HG02610 (cell line): ENCODE results near the gene LILRB2.
"Not testable (repeated sequence)": the region's sequence is repeated elsewhere in the genome, so short reads cannot be mapped to it uniquely, and the experiment has no call there.

Source experiments
- ATAC-seq: cut with Tn5 transposase; IDR thresholded peaks from one replicate; pipeline ENCODE4 v1.9.1; 2021; ENCODE audit warnings: mild to moderate bottlenecking, moderate library complexity; ENCODE audit not compliant: unreplicated experiment

LILRB2 gene

DNA sequence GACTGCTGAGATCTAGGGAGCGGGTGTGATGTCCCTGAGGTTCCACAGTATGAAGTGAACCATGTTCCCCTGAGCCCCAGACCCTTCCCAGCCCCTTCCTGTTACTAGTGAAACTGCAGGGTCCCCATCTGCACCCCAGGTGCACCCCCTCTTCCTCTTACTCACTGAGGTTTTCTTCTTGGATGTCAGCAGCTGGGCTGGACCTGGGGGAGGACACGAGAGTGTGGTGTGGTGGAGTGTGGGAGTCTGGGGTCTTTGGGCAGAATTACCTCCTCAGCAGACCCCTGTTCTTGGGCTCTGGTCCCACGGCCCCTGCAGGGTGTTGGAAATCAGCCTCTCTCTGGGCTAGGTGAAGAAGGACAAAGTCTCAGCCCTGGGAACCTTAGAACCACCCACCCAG lies 35.0 kb downstream of the LILRB2 start:
- no peak for ATAC-seq

DNA sequence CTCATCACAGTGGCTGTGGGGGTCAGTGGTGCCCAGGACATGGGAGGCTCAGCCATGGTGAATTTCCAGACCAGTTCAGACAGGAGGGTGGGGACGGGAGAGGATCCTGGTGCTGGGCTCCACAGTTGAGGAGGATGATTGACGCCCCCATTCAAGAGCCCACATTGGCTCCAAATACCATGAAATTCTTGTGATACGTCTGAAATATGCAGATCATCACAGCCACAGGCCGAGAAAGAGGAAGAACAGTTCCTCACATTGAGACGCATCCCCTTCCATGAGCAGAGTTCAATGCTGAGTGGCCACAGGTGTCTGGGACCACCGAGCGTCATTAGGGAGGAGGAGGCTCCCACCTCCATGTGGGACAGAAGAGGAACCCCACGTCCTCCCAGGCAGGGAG lies 37.1 kb downstream of the LILRB2 start:
- not testable (repeated sequence) for ATAC-seq

DNA sequence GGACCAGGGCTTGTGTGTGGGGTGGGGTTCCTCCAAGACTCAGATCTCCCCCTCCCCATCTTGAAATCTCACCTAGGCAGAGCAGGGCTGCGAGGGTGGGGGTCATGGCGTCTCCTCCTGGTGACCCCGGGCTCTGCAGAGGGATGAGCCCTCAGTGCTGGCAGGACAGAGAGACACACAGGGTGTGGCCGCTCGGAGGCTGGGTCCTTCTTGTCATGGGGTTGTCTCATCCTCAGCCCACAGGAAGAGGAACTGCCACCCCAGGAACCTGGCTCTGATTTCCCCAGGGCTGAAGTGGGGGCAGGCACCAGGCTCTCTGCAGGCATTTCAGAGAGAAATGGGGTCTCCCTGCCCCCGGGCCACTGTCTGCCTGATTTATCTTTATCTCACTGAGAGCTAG lies 38.3 kb downstream of the LILRB2 start, which contains the start of gene LILRA6:
Gene LILRA6 (minus strand): TSS at position 145 of the 400 bp plus-strand sequence.
- not testable (repeated sequence) for ATAC-seq

DNA sequence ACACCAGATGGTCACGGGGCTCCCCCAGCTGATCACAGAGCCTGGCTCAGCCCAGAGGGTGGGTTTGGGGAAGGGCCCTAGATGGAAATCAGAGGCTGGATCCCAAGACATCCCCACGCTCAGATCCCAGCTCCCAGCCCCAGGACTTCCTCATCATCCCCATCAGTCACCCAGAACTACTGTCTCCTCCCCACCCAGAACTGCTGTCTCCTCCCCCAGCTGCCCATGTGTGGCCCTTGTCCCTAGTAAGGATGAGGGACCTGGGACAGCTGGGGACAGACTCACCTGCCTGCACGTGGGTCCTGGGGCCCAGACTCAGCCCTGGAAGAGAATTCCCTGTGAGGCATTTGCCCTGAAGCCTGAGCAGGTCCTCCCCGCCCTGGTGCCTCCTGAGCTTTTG lies 38.7 kb downstream of the LILRB2 start:
- not testable (repeated sequence) for ATAC-seq

DNA sequence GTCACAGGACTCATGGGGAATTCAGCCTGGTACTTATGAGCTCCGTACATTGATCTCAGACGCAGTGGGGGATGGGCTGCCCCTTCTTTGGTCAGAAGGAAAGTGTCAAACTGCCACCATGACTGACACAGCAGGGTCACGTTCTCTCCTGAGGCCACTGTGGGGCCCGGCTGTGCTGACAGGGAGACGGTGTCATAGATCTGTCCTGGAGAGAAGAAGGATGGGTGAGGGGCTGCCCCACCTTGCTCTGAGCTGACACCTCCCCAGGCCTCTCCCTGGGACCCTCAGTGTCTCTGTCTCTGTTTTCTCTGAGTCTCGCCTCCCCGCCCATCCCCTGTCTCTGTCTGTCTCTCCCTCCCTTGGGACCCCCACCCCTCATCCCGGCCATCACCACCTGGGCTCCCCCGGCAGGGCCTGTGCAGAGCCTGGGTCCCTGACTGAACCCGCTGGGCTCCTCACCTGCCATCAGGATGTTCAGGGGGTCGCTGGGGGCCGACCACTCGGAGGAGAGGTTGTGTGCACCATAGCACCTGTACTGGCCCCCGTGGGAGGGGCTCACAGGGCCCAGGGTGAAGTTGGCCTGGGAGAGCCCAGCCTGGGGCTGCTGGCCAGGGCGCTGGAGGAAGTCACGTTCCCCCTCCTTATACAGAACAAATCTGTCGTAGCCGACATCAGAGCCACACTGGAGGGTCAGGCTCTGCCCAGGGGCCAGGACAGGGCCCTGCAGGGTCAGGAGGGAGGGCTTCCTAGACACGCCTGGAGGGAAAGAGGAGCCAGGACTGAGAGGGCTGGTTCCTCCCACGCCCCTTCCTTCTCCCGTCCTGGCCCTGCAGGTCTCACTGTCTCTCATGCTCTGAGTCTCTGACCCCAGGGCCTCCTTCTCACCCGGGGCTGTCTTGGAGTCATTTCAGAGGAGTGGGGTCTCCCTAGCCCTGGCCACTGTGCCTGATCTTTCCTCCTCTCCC lies 40.3 kb downstream of the LILRB2 start:
- ATAC-seq = not testable (repeated sequence)

DNA sequence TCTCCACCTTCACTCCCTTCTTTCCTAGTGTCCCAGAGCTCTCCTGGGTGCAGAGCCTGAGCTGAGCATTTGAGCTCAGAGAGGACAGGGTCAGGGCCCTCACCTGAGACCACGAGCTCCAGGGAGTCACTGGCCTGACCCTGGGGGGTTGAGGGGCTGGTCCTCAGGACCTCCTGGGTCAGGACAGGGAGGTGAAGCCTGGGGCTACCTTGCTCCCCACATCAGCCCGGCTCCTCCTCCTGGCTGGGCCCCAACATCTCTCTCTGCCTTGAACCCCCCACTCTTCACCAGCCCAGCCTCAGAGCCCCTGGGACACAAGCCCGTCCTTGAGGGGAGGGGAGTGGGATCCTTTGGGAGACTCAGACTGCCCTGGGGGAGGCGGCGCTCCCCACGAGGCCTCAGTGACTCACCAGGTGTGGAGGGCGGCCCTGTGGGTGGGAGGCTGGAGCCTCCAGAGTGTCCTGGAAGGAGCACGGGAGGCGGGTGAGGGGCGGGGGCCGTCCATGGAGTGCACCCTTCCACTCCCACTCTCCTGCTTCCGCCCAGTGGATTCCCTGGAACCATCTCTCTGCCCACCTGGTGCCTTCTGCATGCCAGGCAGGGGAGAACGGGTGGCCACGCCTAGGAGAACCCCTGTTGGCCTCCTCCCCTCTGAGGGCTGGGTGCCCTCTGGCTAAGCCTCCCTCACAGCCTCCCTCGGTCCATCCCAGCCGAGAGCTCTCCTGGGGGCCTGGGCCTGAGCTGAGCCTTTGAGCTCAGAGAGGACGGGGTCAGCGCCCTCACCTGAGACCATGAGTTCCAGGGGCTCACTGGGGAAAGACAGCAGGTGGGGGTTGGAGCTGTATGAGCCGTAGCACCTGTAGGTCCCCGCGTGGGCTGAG lies 41.2 kb downstream of the LILRB2 start:
- ATAC-seq = not testable (repeated sequence)

DNA sequence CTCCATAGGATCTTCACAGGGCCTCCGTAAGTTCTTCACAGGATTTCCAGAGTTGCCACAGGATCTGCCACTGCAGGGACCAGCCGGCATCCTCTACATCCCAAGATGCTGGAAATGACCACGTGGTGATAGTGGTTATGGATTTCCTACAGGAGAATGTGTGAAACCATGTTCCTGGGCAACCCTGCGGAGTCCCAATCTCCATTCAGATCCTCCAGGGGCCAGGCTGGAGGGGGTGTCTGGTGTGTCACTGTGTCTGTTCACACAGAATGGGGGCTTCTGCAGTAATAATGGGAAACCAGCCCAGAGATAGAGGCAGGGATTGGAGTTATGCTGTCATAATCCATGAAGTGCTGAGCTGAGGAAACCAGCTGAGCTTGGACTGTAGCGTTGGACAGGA lies 47.0 kb downstream of the LILRB2 start:
- ATAC-seq = no peak

DNA sequence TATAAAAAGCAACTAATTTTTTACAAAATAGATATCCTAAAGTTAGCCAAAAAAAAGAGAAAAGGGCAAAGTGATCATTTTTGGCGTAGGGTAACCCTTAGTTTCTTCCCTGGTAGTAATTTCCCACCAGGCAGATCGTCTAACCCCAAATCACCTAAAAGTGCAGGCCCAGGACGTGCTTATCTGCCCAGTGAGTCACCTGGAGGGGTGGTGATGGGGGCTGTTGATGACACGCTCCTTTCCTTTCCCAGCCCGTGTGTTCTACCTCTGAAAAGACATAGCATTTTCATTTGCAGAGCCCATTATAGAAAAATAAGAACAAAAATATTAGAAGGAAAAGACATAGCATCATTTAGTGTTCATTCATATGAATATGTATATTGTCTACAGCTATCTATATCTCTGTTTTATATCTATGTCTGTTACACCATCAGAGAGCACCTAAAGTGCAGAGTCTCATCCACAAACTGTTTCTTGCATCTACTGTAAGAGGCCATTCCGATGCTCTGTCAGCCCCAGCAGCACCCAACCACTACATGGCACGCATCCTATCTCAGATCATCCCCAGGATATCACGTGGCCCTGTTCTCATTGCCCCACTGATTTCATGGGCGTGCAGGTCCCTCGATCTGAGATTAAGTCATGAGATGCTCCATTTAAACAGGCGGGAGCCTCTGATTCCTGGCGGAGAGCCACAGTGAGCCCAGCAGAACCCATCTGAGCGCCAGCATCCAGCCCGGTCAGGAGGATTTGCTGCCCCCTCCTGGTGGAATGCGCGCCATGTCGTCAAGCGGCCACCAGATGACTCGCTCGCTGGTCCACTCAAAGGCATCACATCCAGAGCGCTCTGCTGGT lies 49.6 kb downstream of the LILRB2 start:
- no peak for ATAC-seq

DNA sequence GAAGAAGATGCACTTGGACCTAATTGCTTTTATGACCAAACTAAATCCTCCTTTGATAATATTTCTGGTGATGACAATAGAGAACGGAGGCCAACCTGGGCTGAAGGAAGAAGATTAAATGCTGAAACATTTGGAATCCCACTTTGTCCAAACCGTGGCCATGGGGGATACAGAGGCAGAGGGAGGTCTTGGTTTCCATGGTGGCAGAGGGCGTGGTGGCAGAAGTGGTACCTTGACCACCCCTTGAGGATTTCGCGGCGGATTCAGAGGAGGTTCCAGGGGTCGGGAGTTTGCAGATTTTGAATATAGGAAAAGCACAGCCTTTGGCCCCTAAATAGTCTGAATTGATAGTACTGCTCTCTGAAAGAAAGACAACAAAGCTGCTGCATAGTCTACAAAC lies 50.9 kb downstream of the LILRB2 start:
- no peak for ATAC-seq

DNA sequence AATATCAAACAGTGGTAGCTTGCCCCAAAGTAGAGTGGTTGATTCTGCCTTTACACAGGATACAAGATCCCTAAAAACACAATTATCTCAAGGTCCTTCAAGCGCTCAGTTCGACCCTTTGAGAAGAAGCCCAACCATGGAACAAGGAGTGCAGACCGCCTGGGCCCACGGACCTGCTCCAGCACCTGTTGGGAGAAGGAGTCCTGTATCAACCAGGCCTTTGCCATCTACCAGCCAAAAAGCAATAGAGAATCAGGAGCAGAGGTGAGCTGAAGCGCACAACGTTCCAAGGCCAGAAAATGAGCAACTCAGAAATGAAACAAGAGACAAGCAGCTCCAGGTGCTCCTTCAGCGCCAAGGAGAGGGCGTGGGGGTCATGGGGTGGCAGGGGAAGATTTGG lies 51.8 kb downstream of the LILRB2 start:
- ATAC-seq = no peak

DNA sequence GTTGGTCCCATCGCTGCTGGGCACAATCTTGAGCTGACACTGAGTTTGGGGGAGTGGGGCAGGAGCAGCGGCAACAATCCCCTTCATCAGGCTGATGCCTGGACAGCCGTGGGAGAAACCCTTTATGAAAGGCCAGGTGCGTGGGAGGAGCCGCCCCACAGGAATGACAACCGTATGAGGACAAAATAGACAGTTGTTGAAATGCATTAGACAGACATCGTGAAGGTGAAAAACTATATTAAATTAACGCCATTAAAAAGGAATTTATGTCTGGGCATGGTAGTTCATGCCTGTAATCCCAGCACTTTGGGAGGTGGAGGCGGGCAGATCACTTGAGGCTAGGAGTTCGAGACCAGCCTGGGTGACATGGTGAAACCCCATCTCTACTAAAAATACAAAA lies 56.3 kb downstream of the LILRB2 start:
- not testable (repeated sequence) for ATAC-seq

DNA sequence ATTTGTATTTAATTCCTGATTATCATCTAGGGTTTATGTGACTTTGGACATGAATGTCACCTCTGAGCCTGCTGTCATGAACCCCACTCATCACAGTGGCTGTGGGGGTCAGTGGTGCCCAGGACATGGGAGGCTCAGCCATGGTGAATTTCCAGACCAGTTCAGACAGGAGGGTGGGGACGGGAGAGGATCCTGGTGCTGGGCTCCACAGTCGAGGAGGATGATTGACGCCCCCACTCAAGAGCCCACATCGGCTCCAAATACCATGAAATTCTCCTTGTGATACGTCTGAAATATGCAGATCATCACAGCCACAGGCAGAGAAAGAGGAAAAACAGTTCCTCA lies 57.0 kb downstream of the LILRB2 start:
- not testable (repeated sequence) for ATAC-seq
